K562 (cell line): ENCODE measurements around the gene CSTB. TPM values are rescaled to one million over a fixed set of nuclear protein-coding genes. Genes with fewer than 3 reads are reported as not detected.
A peak's percentile ranks its signal among the peaks of the same experiment; 100 is the strongest.

ENCODE experiments used
- BHLHE40 ChIP-seq: IDR thresholded peaks from 2 replicates; pipeline ENCODE4 v1.6.1; 2011; ENCODE audit warnings: low read length, improper control_type of control experiment
- CBFA2T3 ChIP-seq: fragments of 450-650 bp; IDR thresholded peaks from 2 replicates; pipeline ENCODE4 v1.6.1; 2017
- CEBPG ChIP-seq, 3 experiments: fragments of 200-800 bp in 1 of 3; sonication (Bioruptor generic) in 1 of 3; sonication (generic) in 1 of 3; formaldehyde crosslinking in 1 of 3; IDR thresholded peaks in 2 of 3; conservative IDR thresholded peaks in 1 of 3; 2 replicates each; pipeline versions ENCODE4 v1.6.1 to v1.8.0; 2016 to 2022; ENCODE audit warnings: missing compliant biosample characterization in 2 of 3, missing genetic modification characterization in 2 of 3, mild to moderate bottlenecking in 1 of 3, missing genetic modification reagents in 1 of 3
- DPF2 ChIP-seq: fragments of 450-650 bp; IDR thresholded peaks from 2 replicates; pipeline ENCODE4 v1.6.1; 2016
- FUS ChIP-seq: fragments of 200-400 bp; formaldehyde crosslinking; optimal IDR thresholded peaks from 2 replicates; pipeline ENCODE3; 2017; ENCODE audit warnings: low read depth, low read length
- GTF2A2 ChIP-seq: IDR thresholded peaks from 2 replicates; pipeline ENCODE4 v1.6.1; 2016; ENCODE audit warnings: mild to moderate bottlenecking, missing genetic modification characterization, missing compliant biosample characterization
- HMG20A ChIP-seq: fragments of 450-650 bp; formaldehyde crosslinking; conservative IDR thresholded peaks from 2 replicates; pipeline ENCODE4 v1.4.0; 2020; ENCODE audit warnings: mild to moderate bottlenecking, mixed read lengths
- HNRNPL ChIP-seq: fragments of 200-400 bp; formaldehyde crosslinking; IDR thresholded peaks from 2 replicates; pipeline ENCODE4 v1.6.1; 2017; ENCODE audit warnings: low read depth, mild to moderate bottlenecking, low read length
- KAT2B ChIP-seq: IDR thresholded peaks from one replicate; pipeline ENCODE4 v1.6.1; 2012; ENCODE audit warnings: low read depth, mild to moderate bottlenecking, control low read depth, inconsistent platforms, low read length, moderate library complexity
- KAT8 ChIP-seq: fragments of 450-650 bp; IDR thresholded peaks from 2 replicates; pipeline ENCODE4 v1.6.1; 2016; ENCODE audit warnings: low read depth, mild to moderate bottlenecking
- KDM4B ChIP-seq, 2 experiments: fragments of 450-650 bp in 1 of 2; sonication (generic) in 1 of 2; IDR thresholded peaks; 2 replicates each; pipeline ENCODE4 v1.6.1; 2016 to 2017; ENCODE audit warnings: borderline replicate concordance in 2 of 2, antibody characterized with exemption in 1 of 2, low read depth in 1 of 2, mild to moderate bottlenecking in 1 of 2
- MAFF ChIP-seq: IDR thresholded peaks from 2 replicates; pipeline ENCODE4 v1.6.1; 2012; ENCODE audit warnings: low read length, improper control_type of control experiment
- MAFK ChIP-seq: IDR thresholded peaks from 2 replicates; pipeline ENCODE4 v1.6.1; 2011; ENCODE audit warnings: low read length, improper control_type of control experiment
- NR4A1 ChIP-seq, 2 experiments: fragments of 250-450 bp in 1 of 2; fragments of 450-650 bp in 1 of 2; sonication (Bioruptor Pico) in 1 of 2; IDR thresholded peaks; 2 replicates each; pipeline versions ENCODE4 v1.4.0 to v1.6.1; 2016 to 2020; ENCODE audit warnings: mild to moderate bottlenecking in 2 of 2, missing compliant biosample characterization in 1 of 2, missing genetic modification characterization in 1 of 2, moderate library complexity in 1 of 2
- POLR2A ChIP-seq: fragments of 450-650 bp; conservative IDR thresholded peaks from 2 replicates; pipeline ENCODE4 v1.6.1; 2016
- RAD21 ChIP-seq, 2 experiments: fragments of 250-450 bp in 1 of 2; fragments of 450-650 bp in 1 of 2; sonication (Bioruptor Pico) in 1 of 2; formaldehyde crosslinking in 1 of 2; IDR thresholded peaks in 1 of 2; conservative IDR thresholded peaks in 1 of 2; 2 replicates each; pipeline versions ENCODE4 v1.4.0 to v1.8.0; 2020 to 2022; ENCODE audit warnings: mild to moderate bottlenecking in 2 of 2, moderate library complexity in 1 of 2
- RB1 ChIP-seq: fragments of 450-650 bp; IDR thresholded peaks from 2 replicates; pipeline ENCODE4 v1.6.1; 2017; ENCODE audit warnings: low read depth, mild to moderate bottlenecking
- SREBF1 ChIP-seq: fragments of 150-350 bp; IDR thresholded peaks from 2 replicates; pipeline ENCODE4 v1.6.1; 2014; ENCODE audit warnings: antibody characterized with exemption, low read depth, low read length, borderline replicate concordance
- TCF3 ChIP-seq: sonication (generic); formaldehyde crosslinking; IDR thresholded peaks from 2 replicates; pipeline ENCODE4 v1.4.0; 2020; ENCODE audit warnings: mild to moderate bottlenecking, missing genetic modification reagents
- TRIM25 ChIP-seq: fragments of 450-650 bp; IDR thresholded peaks from 2 replicates; pipeline ENCODE4 v1.7.0; 2016; ENCODE audit warnings: borderline replicate concordance
- ZBTB1 ChIP-seq: sonication (generic); formaldehyde crosslinking; IDR thresholded peaks from 2 replicates; pipeline ENCODE4 v1.8.1; 2023; ENCODE audit warnings: missing genetic modification reagents, low read depth, mild to moderate bottlenecking, borderline replicate concordance
- ZBTB17 ChIP-seq: fragments of 450-650 bp; formaldehyde crosslinking; IDR thresholded peaks from 2 replicates; pipeline ENCODE4 v1.4.0; 2020; ENCODE audit warnings: mild to moderate bottlenecking
- ZKSCAN3 ChIP-seq: fragments of 250-450 bp; sonication (Bioruptor Pico); IDR thresholded peaks from 2 replicates; pipeline ENCODE4 v1.4.0; 2020
- ZNF134 ChIP-seq: fragments of 250-450 bp; sonication (Bioruptor Pico); conservative IDR thresholded peaks from 2 replicates; pipeline ENCODE4 v1.4.0; 2020
- ZNF316 ChIP-seq: fragments of 450-650 bp; IDR thresholded peaks from 2 replicates; pipeline ENCODE4 v1.6.1; 2016
- polyA plus RNA-seq, 8 experiments: library from polyadenylated mRNA; depleted of rRNA in 4 of 8; stranded (reverse) in 5 of 8; unstranded in 3 of 8; fragments of >200 nt; fragmentation: Nextera tagmentation in 2 of 8; fragmentation: Illumina TruSeq in 1 of 8; extraction: Ambion mirVana in 2 of 8; extraction: Trizol in 1 of 8; gene quantifications; 2 replicates each; pipeline versions ENCODE4 v1.2.1 to v1.2.3, GENCODE V29; 2011 to 2014; ENCODE audit warnings: inconsistent platforms in 1 of 8, missing spikeins in 1 of 8
- total RNA-seq, 7 experiments: library from RNA; depleted of rRNA in 6 of 7; stranded (reverse); fragments of >200 nt in 6 of 7; fragmentation: Illumina TruSeq in 2 of 7; extraction: Trizol in 2 of 7; gene quantifications; 2 replicates each; pipeline versions ENCODE4 v1.2.1 to v1.2.3, GENCODE V29; 2011 to 2021; ENCODE audit warnings: low replicate concordance in 1 of 7
- TF ChIP-seq, protein P1 (sequence below): fragments of 450-650 bp; IDR thresholded peaks from 2 replicates; pipeline ENCODE4 v1.6.1; 2017; ENCODE audit warnings: antibody characterized with exemption, mild to moderate bottlenecking

The CSTB gene
- total and polyA plus RNA-seq, 9 of the 15 experiments (the other 6 are each of a cell fraction or from before 2014, with no cell fraction given), result 12.4 to 65.0 (median 31.7) TPM

DNA sequence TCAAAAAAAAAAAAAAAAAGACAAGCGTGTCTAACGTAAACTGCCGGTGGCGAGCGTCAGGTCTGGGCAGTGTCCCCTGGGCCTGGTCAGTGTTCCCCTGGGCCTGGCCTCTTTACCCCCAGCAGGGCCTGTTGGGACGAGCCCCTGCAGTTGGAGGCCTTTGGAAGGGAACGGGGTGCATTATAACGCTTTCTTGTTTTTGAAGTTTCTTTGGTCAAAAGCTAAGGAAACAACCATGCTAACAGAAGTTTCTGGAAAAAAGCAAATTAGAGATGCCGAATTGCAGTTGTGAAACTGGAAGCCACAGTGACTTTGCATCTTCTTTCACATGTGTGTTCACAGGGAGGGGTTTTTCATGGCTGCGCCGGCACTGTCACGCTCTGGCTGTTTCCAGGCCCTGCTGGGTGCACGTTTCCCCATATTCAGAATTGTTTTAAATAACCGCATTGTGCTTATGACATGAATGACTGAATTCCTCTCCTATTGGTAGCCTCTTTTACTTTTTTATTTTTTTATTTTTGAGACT, 29.2 kb upstream of the CSTB start (continued):
- TF ChIP-seq TRIM25 (no peak), POLR2A (no peak; the same call in 1 of the 2 replicates), RAD21 (CRISPR knock-in tag; conservative IDR thresholded peaks at IDR 0.05 in 1 of 2, IDR thresholded peaks at IDR 0.05 in 1 of 2) (no peak), TCF3 (CRISPR knock-in tag) (no peak), KAT2B (no peak), DPF2 (peak; percentile 35), ZBTB17 (CRISPR knock-in tag) (no peak), SREBF1 (no peak), KAT8 (no peak), HNRNPL (no peak), ZBTB1 (CRISPR knock-in tag) (no peak), ZNF134 (CRISPR knock-in tag) (no peak), NR4A1 (CRISPR knock-in tag; IDR thresholded peaks at IDR 0.05) (no peak), NR4A1 (tag; IDR thresholded peaks at IDR 0.05) (no peak), KDM4B (IDR thresholded peaks at IDR 0.05; ENCODE audit: borderline replicate concordance in 2 of 2, low read depth in 1 of 2) (no peak), FUS (no peak), MAFF (peak; percentile 59; the same call in 1 of the 2 replicates), ZKSCAN3 (CRISPR knock-in tag) (no peak), ZNF316 (peak; percentile 80), CEBPG (CRISPR knock-in tag; IDR thresholded peaks at IDR 0.05) (no peak), CEBPG (tag; conservative IDR thresholded peaks at IDR 0.05 in 1 of 2, IDR thresholded peaks at IDR 0.05 in 1 of 2) (peak in 1 of 2 experiments; percentile 32; a peak in 1 of 4 replicates), RB1 (0 out of 2 replicates have a peak, but pooled peaks have one; percentile 11), GTF2A2 (no peak), BHLHE40 (no peak), CBFA2T3 (no peak), HMG20A (CRISPR knock-in tag) (no peak), MAFK (peak; percentile 55)
- TF ChIP-seq, protein P1, sequence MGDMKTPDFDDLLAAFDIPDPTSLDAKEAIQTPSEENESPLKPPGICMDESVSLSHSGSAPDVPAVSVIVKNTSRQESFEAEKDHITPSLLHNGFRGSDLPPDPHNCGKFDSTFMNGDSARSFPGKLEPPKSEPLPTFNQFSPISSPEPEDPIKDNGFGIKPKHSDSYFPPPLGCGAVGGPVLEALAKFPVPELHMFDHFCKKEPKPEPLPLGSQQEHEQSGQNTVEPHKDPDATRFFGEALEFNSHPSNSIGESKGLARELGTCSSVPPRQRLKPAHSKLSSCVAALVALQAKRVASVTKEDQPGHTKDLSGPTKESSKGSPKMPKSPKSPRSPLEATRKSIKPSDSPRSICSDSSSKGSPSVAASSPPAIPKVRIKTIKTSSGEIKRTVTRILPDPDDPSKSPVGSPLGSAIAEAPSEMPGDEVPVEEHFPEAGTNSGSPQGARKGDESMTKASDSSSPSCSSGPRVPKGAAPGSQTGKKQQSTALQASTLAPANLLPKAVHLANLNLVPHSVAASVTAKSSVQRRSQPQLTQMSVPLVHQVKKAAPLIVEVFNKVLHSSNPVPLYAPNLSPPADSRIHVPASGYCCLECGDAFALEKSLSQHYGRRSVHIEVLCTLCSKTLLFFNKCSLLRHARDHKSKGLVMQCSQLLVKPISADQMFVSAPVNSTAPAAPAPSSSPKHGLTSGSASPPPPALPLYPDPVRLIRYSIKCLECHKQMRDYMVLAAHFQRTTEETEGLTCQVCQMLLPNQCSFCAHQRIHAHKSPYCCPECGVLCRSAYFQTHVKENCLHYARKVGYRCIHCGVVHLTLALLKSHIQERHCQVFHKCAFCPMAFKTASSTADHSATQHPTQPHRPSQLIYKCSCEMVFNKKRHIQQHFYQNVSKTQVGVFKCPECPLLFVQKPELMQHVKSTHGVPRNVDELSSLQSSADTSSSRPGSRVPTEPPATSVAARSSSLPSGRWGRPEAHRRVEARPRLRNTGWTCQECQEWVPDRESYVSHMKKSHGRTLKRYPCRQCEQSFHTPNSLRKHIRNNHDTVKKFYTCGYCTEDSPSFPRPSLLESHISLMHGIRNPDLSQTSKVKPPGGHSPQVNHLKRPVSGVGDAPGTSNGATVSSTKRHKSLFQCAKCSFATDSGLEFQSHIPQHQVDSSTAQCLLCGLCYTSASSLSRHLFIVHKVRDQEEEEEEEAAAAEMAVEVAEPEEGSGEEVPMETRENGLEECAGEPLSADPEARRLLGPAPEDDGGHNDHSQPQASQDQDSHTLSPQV, result peak; percentile 68
